OCI-LY3 (cell line): Measurements from ENCODE around the gene GORASP1.

ENCODE experiments used
- H2AFZ ChIP-seq: fragments of 200-600, 300-600 bp; shearing (Covaris generic); 2 replicates; pipeline ENCODE4 v1.6.0; 2014; ENCODE audit warnings: antibody characterized with exemption, low read depth, low read length
- H3K27ac ChIP-seq: fragments of 200-600, 300-600 bp; sonication (generic); 2 replicates; pipeline ENCODE4 v1.5.1; 2014; ENCODE audit warnings: mild to moderate bottlenecking, low read length, moderate library complexity, mixed read lengths
- H3K27me3 ChIP-seq: fragments of 200-600, 300-600 bp; sonication (generic); 2 replicates; pipeline ENCODE4 v1.6.1; 2014; ENCODE audit warnings: low read depth, low read length, mixed read lengths
- H3K36me3 ChIP-seq: fragments of 200-600, 300-600 bp; sonication (generic); replicated peaks from 2 replicates; pipeline ENCODE3; 2014; ENCODE audit warnings: low read depth, low read length, mixed read lengths
- H3K4me1 ChIP-seq: fragments of 300-600, 200-600 bp; sonication (generic); 2 replicates; pipeline ENCODE4 v1.6.1; 2014; ENCODE audit warnings: low read length, mixed read lengths
- H3K4me2 ChIP-seq: fragments of 200-600, 300-600 bp; sonication (generic); 2 replicates; pipeline ENCODE4 v1.6.1; 2014; ENCODE audit warnings: low read length, mixed read lengths
- H3K4me3 ChIP-seq: fragments of 300-600, 200-600 bp; sonication (generic); 2 replicates; pipeline ENCODE4 v1.5.1; 2014; ENCODE audit warnings: antibody characterized with exemption, mild to moderate bottlenecking, low read length, moderate library complexity
- H3K79me2 ChIP-seq: fragments of 300-600, 200-600 bp; shearing (Covaris generic); 2 replicates; pipeline ENCODE4 v1.6.1; 2014; ENCODE audit warnings: mild to moderate bottlenecking, low read length, mixed read lengths
- H3K9ac ChIP-seq: fragments of 300-600, 200-600 bp; shearing (Covaris generic); 2 replicates; pipeline ENCODE4 v1.6.0; 2014; ENCODE audit warnings: mild to moderate bottlenecking, low read length, moderate library complexity
- H3K9me3 ChIP-seq: fragments of 200-600, 300-600 bp; shearing (Covaris generic); 2 replicates; pipeline ENCODE4 v1.6.1; 2014; ENCODE audit warnings: low read length, mixed read lengths; ENCODE audit not compliant: insufficient read depth
- H4K20me1 ChIP-seq: fragments of 200-600, 300-600 bp; sonication (generic); 2 replicates; pipeline ENCODE4 v1.6.1; 2016; ENCODE audit warnings: low read length, mixed read lengths; ENCODE audit not compliant: insufficient read depth
- CTCF ChIP-seq: fragments of 200-600, 300-600 bp; sonication (generic); IDR thresholded peaks from 2 replicates; pipeline ENCODE4 v1.5.1; 2014; ENCODE audit warnings: antibody characterized with exemption, low read length, low read depth
- EZH2phosphoT487 ChIP-seq: fragments of 200-600 bp; shearing (Covaris generic); IDR thresholded peaks from 2 replicates; pipeline ENCODE4 v1.6.1; 2018; ENCODE audit warnings: antibody characterized with exemption, mixed run types, low read depth

The GORASP1 gene

DNA sequence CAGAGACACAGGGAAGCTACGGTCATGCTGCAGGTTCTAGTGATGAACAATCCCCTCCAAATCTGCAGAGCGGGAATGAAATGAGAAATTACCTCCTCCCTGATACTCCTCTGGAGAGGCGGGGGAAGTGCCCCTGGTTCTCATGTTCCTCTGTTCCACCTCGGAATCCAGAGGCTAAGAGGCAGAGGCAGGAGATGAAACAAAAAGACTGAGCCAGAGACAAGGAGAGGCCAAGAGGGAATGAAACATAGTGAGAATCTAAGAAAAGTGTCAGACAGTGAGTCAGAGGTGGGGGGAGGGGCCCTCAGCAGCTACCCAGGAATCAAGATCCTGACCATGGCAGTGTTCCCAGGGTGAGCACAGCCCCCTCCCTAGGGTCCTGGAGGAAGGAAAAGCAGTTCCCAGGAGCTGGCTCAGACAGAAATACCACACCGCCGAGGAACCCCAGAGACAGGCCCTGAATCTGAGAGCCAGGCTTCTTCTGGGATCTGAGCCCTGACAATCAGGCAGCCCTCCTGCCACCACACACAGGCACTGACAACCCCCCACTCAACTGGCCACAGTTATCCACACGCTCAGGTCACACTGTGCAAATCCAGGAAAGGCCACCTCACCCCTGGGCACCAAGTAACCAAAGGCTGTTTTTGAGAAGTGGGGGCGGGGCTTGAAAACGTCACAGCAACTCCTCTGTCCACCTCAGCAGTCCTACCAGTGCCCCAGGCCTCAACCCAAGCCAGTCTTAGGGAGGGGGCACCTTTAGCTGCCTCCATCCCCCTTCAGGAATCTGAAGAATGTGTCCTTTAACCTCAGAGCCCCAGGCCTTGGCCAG lies 43.6 kb upstream of the GORASP1 start:
- Histone ChIP-seq H2AFZ (no peak overlapping the region), H4K20me1 (peaks cover 32% of the 10 kb centered on the region), H3K27me3 (peaks cover 7% of the 10 kb centered on the region; the same call in 1 of the 2 replicates), H3K4me2 (peak overlapping the region; percentile 94), H3K4me3 (peak overlapping the region; percentile 84), H3K9me3 (no peaks in the 10 kb centered on the region), H3K79me2 (peaks cover 63% of the 10 kb centered on the region), H3K36me3 (peaks cover 8% of the 10 kb centered on the region), H3K27ac (no peak overlapping the region; the same call in 1 of the 2 replicates), H3K9ac (peak overlapping the region; percentile 16), H3K4me1 (peaks cover 69% of the 10 kb centered on the region)
- TF ChIP-seq EZH2phosphoT487 = no peak
- TF ChIP-seq CTCF = no peak

DNA sequence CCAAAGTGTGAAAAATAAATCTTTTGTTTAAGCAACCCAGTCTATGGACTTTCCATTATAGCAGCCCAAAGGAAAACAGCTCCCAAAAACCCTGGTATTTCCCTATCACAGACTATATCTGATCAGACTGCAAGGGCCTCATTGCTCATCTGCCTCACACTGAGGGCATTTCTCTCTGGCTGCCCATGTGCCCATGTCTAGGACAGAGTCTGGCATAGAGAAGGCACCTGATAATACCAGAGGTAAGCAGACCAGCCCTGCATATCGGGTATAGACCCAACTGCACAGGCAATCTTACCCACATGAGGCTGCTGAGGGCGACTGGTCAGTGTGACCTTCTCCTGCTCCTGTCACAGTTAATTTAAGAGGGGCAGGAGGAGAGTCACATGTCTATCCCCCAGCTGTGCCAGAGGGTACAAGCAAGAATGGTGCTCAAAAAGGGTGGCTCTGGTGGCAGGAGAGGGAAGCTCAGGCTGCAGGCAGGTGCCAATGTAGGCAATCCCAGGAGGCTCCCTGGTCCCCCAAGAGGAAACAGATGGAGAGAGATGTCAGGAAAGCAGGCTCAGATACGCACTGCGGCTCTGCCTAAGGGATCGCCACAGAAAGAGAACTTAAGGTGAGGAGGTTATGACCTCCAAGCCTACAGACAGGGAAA lies 42.8 kb upstream of the GORASP1 start:
- Histone ChIP-seq H4K20me1 (peaks cover 32% of the 10 kb centered on the region), H3K27me3 (no peaks in the 10 kb centered on the region), H3K27ac (no peak overlapping the region), H3K4me2 (peak overlapping the region; percentile 94), H2AFZ (no peak overlapping the region), H3K36me3 (peaks cover 15% of the 10 kb centered on the region), H3K9me3 (no peaks in the 10 kb centered on the region), H3K9ac (0 out of 2 replicates have a peak overlapping the region, but pooled peaks have one; percentile 16), H3K4me3 (peak overlapping the region; percentile 84), H3K79me2 (peaks cover 63% of the 10 kb centered on the region), H3K4me1 (peaks cover 72% of the 10 kb centered on the region)
- no peak for TF ChIP-seq EZH2phosphoT487
- TF ChIP-seq CTCF = 0 out of 2 replicates have a peak, but pooled peaks have one; percentile 7

DNA sequence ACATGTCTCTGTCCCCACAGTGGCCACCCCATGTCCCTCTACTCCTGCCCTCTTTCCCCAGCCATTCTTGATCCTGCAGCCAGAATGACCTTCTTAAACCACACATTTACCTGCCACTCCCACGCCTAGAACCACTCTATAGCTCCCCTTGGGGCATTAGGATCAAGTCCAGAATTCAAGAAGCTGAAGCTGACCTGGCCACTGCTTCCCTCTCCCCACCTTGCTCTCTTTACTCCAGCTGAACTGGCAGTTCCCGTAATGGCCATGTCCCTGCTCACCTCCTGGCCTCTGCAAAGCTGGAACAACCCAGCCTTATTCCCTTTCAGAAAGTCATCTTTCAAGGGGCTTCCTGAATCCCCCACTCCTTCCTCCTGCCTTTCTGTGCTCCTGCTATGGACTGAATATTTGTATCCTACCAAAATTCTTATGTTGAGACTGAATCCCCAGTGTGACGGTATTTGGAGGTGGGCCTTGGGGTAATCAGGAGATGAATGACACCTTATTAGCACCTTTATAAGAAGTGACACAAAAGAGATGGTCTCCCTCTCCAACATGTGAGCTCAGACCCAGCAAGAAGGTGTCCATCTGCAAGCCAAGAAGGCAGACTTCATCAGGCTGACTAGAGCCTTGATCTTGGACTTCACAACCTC lies 42.2 kb upstream of the GORASP1 start:
- Histone ChIP-seq H3K4me1 (peaks cover 72% of the 10 kb centered on the region), H3K9me3 (no peaks in the 10 kb centered on the region), H3K27me3 (no peaks in the 10 kb centered on the region), H4K20me1 (peaks cover 32% of the 10 kb centered on the region), H3K79me2 (peaks cover 63% of the 10 kb centered on the region), H3K9ac (no peak overlapping the region; the same call in 1 of the 2 replicates), H3K27ac (0 out of 2 replicates have a peak overlapping the region, but pooled peaks have one; percentile 80), H3K36me3 (peaks cover 18% of the 10 kb centered on the region), H2AFZ (no peak overlapping the region), H3K4me2 (peak overlapping the region; percentile 94), H3K4me3 (peak overlapping the region; percentile 66)
- no peak for TF ChIP-seq EZH2phosphoT487
- no peak for TF ChIP-seq CTCF

GRCh38 chr3:39149059-39149455 lies 41.6 kb upstream of the GORASP1 start:
- Histone ChIP-seq H3K27ac (peak overlapping the region; percentile 80), H3K79me2 (peaks cover 63% of the 10 kb centered on the region)

More at GRCh38 chr3:39149059-39149455, 41.6 kb upstream of the GORASP1 start:
- H4K20me1 ChIP-seq = peaks cover 32% of the 10 kb centered on the region
- H3K4me1 ChIP-seq = peaks cover 69% of the 10 kb centered on the region
- no peaks in the 10 kb centered on the region for H3K27me3 ChIP-seq
- peak overlapping the region; percentile 71 for H3K9ac ChIP-seq
- no peaks in the 10 kb centered on the region for H3K9me3 ChIP-seq
- H3K4me3 ChIP-seq = peak overlapping the region; percentile 66
- TF ChIP-seq EZH2phosphoT487 (no peak), CTCF (no peak)
- peaks cover 19% of the 10 kb centered on the region for H3K36me3 ChIP-seq
- peak overlapping the region; percentile 94 for H3K4me2 ChIP-seq
- H2AFZ ChIP-seq = no peak overlapping the region
